ENCODE data around the gene SEC24D.

GRCh38 chr4:118711052-118711451, 124.9 kb downstream of the SEC24D start:
- TF ChIP-seq POLR2A (IDR thresholded peaks at IDR 0.05; ENCODE audit: extremely low read depth, insufficient read length), result no peak
- TF ChIP-seq CTCF (IDR thresholded peaks at IDR 0.05; ENCODE audit: low read depth, low read length), result no peak
